22Rv1 (cell line): Measurements from ENCODE around the gene CSNK1D.

Experiments
- ZFX ChIP-seq: fragments of 450-650 bp; IDR thresholded peaks from 2 replicates; pipeline ENCODE4 v1.6.1; 2017; ENCODE audit warnings: antibody characterized with exemption, borderline replicate concordance
- TF ChIP-seq, protein P1 (sequence below): fragments of 450-650 bp; IDR thresholded peaks from 2 replicates; pipeline ENCODE4 v1.5.1; 2017; ENCODE audit warnings: mild to moderate bottlenecking

- TF ChIP-seq, protein P1, sequence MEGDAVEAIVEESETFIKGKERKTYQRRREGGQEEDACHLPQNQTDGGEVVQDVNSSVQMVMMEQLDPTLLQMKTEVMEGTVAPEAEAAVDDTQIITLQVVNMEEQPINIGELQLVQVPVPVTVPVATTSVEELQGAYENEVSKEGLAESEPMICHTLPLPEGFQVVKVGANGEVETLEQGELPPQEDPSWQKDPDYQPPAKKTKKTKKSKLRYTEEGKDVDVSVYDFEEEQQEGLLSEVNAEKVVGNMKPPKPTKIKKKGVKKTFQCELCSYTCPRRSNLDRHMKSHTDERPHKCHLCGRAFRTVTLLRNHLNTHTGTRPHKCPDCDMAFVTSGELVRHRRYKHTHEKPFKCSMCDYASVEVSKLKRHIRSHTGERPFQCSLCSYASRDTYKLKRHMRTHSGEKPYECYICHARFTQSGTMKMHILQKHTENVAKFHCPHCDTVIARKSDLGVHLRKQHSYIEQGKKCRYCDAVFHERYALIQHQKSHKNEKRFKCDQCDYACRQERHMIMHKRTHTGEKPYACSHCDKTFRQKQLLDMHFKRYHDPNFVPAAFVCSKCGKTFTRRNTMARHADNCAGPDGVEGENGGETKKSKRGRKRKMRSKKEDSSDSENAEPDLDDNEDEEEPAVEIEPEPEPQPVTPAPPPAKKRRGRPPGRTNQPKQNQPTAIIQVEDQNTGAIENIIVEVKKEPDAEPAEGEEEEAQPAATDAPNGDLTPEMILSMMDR, result no peak
- TF ChIP-seq ZFX, result no peak
Observed at GRCh38 chr17:82239401-82239925, 34.0 kb downstream of the CSNK1D start.
